Lung (tissue), 12 donors: Measurements from ENCODE around the gene PRDM5. TPM values are rescaled to one million over a fixed set of nuclear protein-coding genes. Genes with fewer than 3 reads are reported as not detected.

Experiments
- ATAC-seq: fragments of 200-7000 bp; cut with Tn5 transposase; one replicate; pipeline ENCODE4 v1.9.1; 2020; ENCODE audit warnings: moderate number of reproducible peaks; ENCODE audit not compliant: insufficient read depth, low FRiP score
- DNase-seq, 3 donors: peaks; one replicate each; pipeline ENCODE4 v3.0.0-alpha.2; 2013 to 2017
- H3K27ac ChIP-seq, 2 donors: one replicate each; pipeline ENCODE4 v1.5.1; 2013; ENCODE audit warnings: mild to moderate bottlenecking in 2 of 2, moderate library complexity in 2 of 2, control low read depth in 1 of 2, inconsistent platforms in 1 of 2, low read depth in 1 of 2, low read length in 1 of 2
- H3K27me3 ChIP-seq, 3 donors: one replicate each; pipeline ENCODE4 v1.5.1; 2013; ENCODE audit warnings: low read length in 2 of 3; ENCODE audit not compliant: control insufficient read depth in 3 of 3, insufficient read depth in 3 of 3
- H3K36me3 ChIP-seq, 4 donors: one replicate each; pipeline ENCODE4 v1.5.1; 2013; ENCODE audit warnings: low read length in 4 of 4, mild to moderate bottlenecking in 1 of 4, moderate library complexity in 1 of 4; ENCODE audit not compliant: control insufficient read depth in 4 of 4, insufficient read depth in 4 of 4
- H3K4me1 ChIP-seq, 5 donors: one replicate each; pipeline ENCODE4 v1.5.1; 2013; ENCODE audit warnings: low read length in 5 of 5, mild to moderate bottlenecking in 2 of 5, moderate library complexity in 1 of 5; ENCODE audit not compliant: control insufficient read depth in 5 of 5, insufficient read depth in 5 of 5
- H3K4me3 ChIP-seq: one replicate; pipeline ENCODE4 v1.5.1; 2013; ENCODE audit warnings: mild to moderate bottlenecking, control low read depth, moderate library complexity
- H3K9ac ChIP-seq, 2 donors: one replicate each; pipeline ENCODE4 v1.5.1; 2013; ENCODE audit warnings: low read length in 2 of 2, control low read depth in 1 of 2; ENCODE audit not compliant: insufficient read depth in 1 of 2
- H3K9me3 ChIP-seq, 4 donors: one replicate each; pipeline ENCODE4 v1.5.1; 2013; ENCODE audit warnings: low read length in 3 of 4, mild to moderate bottlenecking in 1 of 4, moderate library complexity in 1 of 4; ENCODE audit not compliant: control insufficient read depth in 4 of 4, insufficient read depth in 3 of 4
- CTCF ChIP-seq: IDR thresholded peaks from 2 replicates; pipeline ENCODE4 v1.5.1; 2012; ENCODE audit warnings: mild to moderate bottlenecking; ENCODE audit errors: control extremely low read depth, extremely low read depth
- WGBS, 2 donors: extraction: QIAGEN DNeasy Blood & Tissue Kit; methylation state at CpG; one replicate each; pipeline ENCODE4 v1.1.7; 2013; 5-methylcytosine and 5-hydroxymethylcytosine counted together
- polyA plus RNA-seq, 2 donors: library from polyadenylated mRNA; stranded (reverse); fragments of 200-250 nt; gene quantifications; one replicate each; pipeline ENCODE4 v1.2.1, GENCODE V29; 2013
- total RNA-seq, 2 donors: library from RNA; depleted of rRNA in 1 of 2; stranded (reverse); fragments of >200 nt in 1 of 2; gene quantifications; one replicate each; pipeline ENCODE4 v1.2.1, GENCODE V29; 2014 to 2021
- donor health status: control.
- donor health status: control.
- donor health status: Bipolar disorder and iron deficiency.
- donor health status: healthy.
- donor health status: DM: yes; HTN: yes; CAD: no.

The PRDM5 gene
- total and polyA plus RNA-seq, 4 donors = 3.0 to 57.6 (median 9.2) TPM

DNA sequence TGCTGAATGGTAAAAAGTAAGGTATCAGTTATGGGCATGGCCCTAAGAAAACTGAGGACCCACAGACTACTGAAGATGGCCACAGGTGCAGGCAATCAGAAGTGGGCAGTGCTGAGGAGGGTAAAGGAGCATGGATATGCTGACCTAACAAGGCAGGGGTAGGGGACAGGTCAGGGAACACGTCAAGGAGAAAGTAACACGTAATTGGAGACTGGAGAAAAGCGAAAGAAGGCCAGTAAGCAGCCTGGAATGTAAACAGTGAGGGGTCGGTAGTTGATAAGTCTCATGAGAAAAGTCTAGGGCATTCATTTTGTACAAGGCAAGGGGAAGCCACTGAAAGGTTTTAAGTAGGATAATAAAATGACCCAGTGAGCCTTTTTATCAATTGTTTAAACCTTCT, 153.3 kb downstream of the PRDM5 start:
- DNase-seq = peak; percentile 16 to 66 (median 50)
- no peak for ATAC-seq
- H3K4me3 ChIP-seq = no peak overlapping the region
- H3K36me3 ChIP-seq = no peaks in the 10 kb centered on the region
- 45 to 52% methylated on average over 4 of the region's 4 CpGs for WGBS, 2 donors
- peaks cover 0 to 9% (median 2%) of the 10 kb centered on the region in 5 donors for H3K4me1 ChIP-seq
- no peak overlapping the region for H3K27ac ChIP-seq
- H3K9me3 ChIP-seq = no peaks in the 10 kb centered on the region
- H3K9ac ChIP-seq = no peak overlapping the region
- no peak for TF ChIP-seq CTCF
- no peaks in the 10 kb centered on the region for H3K27me3 ChIP-seq

DNA sequence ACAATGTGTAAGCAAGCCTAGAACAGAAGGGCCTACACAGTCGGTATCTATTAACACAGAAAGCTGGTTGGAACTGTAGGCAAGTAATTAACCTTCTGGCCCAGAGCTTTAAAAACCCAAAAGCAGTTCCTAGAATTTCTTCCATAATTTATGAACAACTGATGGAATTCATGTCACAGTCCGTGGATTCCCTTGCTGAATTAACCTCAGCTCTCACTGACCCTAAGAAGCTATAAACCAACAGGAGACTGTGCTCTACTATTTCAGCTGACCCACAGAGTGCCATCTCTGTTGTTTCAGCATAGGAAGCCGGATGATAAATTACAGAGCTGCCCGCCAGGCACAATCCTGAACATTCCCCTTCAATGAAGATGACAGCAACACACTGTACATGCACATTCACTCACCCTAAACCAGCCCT, 157.3 kb downstream of the PRDM5 start:
- no peaks in the 10 kb centered on the region for H3K36me3 ChIP-seq
- 85 to 87% methylated on average over 4 of the region's 4 CpGs for WGBS, 2 donors

GRCh38 chr4:120763650-120764049, 158.9 kb downstream of the PRDM5 start:
- Histone ChIP-seq H3K4me1 (peaks cover 0 to 4% (median 0%) of the 10 kb centered on the region in 5 donors), H3K27ac (no peak overlapping the region), H3K9me3 (no peaks in the 10 kb centered on the region), H3K4me3 (no peak overlapping the region), H3K9ac (no peak overlapping the region), H3K27me3 (no peaks in the 10 kb centered on the region), H3K36me3 (no peaks in the 10 kb centered on the region)
- 76 to 78% methylated on average over 3 of the region's 3 CpGs for WGBS, 2 donors
- ATAC-seq (no peak), DNase-seq (no peak)
- no peak for TF ChIP-seq CTCF

More for the DNA sequence above, 157.3 kb downstream of the PRDM5 start:
- no peak for TF ChIP-seq CTCF
- no peak overlapping the region for H3K9ac ChIP-seq
- DNase-seq = no peak
- no peaks in the 10 kb centered on the region for H3K27me3 ChIP-seq
- ATAC-seq = no peak
- peak overlapping the region in 1 of 2 donors; percentile 86 for H3K27ac ChIP-seq
- H3K9me3 ChIP-seq = no peaks in the 10 kb centered on the region
- H3K4me3 ChIP-seq = no peak overlapping the region
- H3K4me1 ChIP-seq = peaks cover 0 to 5% (median 2%) of the 10 kb centered on the region in 5 donors

DNA sequence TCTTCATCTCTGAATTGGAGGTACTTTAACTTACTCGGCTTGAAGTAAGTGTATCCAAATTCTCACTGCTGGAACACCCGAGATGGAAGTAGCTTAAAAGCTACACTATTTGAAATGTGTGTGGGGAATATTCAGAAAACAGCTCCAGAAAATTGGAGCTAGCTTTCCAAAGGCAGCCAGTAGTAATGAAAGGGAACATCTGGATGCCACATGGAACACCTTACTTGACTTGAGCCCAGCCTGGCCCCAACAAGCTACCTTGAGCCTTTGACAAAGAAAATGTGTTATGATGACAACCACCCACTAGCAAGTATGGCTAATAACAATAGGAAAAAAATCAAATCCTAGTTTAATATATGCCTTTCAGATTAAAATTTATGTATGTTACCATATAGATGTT, 161.5 kb downstream of the PRDM5 start:
- ATAC-seq (no peak), DNase-seq (no peak)
- peaks cover 0 to 4% (median 0%) of the 10 kb centered on the region in 5 donors for H3K4me1 ChIP-seq
- peaks cover 0 to 2% (median 0%) of the 10 kb centered on the region in 4 donors for H3K36me3 ChIP-seq
- TF ChIP-seq CTCF = no peak
- H3K9me3 ChIP-seq = no peaks in the 10 kb centered on the region
- H3K9ac ChIP-seq = no peak overlapping the region
- 92 to 97% methylated on average over 2 of the region's 2 CpGs for WGBS, 2 donors
- no peaks in the 10 kb centered on the region for H3K27me3 ChIP-seq
- no peak overlapping the region for H3K4me3 ChIP-seq
- no peak overlapping the region for H3K27ac ChIP-seq
